ENCODE measurements around the gene TXNRD1.

- TF ChIP-seq CTCF (conservative IDR thresholded peaks at IDR 0.05 in 1 of 2, IDR thresholded peaks at IDR 0.05 in 1 of 2; ENCODE audit: low read depth in 1 of 2, low read length in 2 of 2) (no peak), EZH2 (IDR thresholded peaks at IDR 0.05; ENCODE audit: low read length, missing control alignments) (no peak)
Measured at GRCh38 chr12:104219361-104219892, 3.8 kb downstream of the TXNRD1 start.
